SK-N-SH (cell line): ENCODE results near the gene PNO1.

ENCODE experiments used
- EP300 ChIP-seq, 2 experiments: IDR thresholded peaks; 2 replicates each; pipeline versions ENCODE4 v1.4.0 to v1.6.1; 2012; ENCODE audit warnings: borderline replicate concordance in 1 of 2, low read depth in 1 of 2, low read length in 1 of 2
- EZH2phosphoT487 ChIP-seq: fragments of 200-600 bp; sonication (generic); IDR thresholded peaks from 2 replicates; pipeline ENCODE4 v1.6.1; 2017; ENCODE audit warnings: low read depth, mixed run types, mild to moderate bottlenecking, antibody characterized with exemption, moderate library complexity, borderline replicate concordance
- GABPA ChIP-seq: IDR thresholded peaks from 2 replicates; pipeline ENCODE4 v1.4.0; 2012; ENCODE audit warnings: low read depth, mild to moderate bottlenecking
- GATA2 ChIP-seq: sonication (generic); formaldehyde crosslinking; IDR thresholded peaks from 2 replicates; pipeline ENCODE4 v1.5.0; 2020; ENCODE audit warnings: mild to moderate bottlenecking, missing genetic modification reagents
- JUND ChIP-seq: IDR thresholded peaks from 2 replicates; pipeline ENCODE4 v1.4.0; 2012
- POLR2AphosphoS5 ChIP-seq: IDR thresholded peaks from 2 replicates; pipeline ENCODE4 v1.6.1; 2012; ENCODE audit warnings: low read depth, low read length
- RCOR1 ChIP-seq: fragments of 150-350 bp; IDR thresholded peaks from 2 replicates; pipeline ENCODE4 v1.6.1; 2017; ENCODE audit warnings: antibody characterized with exemption, low read length
- SIN3A ChIP-seq: IDR thresholded peaks from 2 replicates; pipeline ENCODE4 v1.6.1; 2012; ENCODE audit warnings: low read depth, mild to moderate bottlenecking, low read length, moderate library complexity, borderline replicate concordance
- SMC3 ChIP-seq: IDR thresholded peaks from 2 replicates; pipeline ENCODE4 v1.6.1; 2012; ENCODE audit warnings: low read depth, low read length, improper control_type of control experiment
- TAF1 ChIP-seq: IDR thresholded peaks from 2 replicates; pipeline ENCODE4 v1.6.1; 2012; ENCODE audit warnings: low read depth, mild to moderate bottlenecking, low read length, moderate library complexity, borderline replicate concordance
- TF ChIP-seq, protein P1 (sequence below): fragments of 200-600 bp; sonication (generic); IDR thresholded peaks from 2 replicates; pipeline ENCODE4 v1.6.1; 2017; ENCODE audit warnings: antibody characterized with exemption, mild to moderate bottlenecking, moderate library complexity
- TF ChIP-seq, protein P2 (sequence below): IDR thresholded peaks from 2 replicates; pipeline ENCODE4 v1.4.0; 2012; ENCODE audit warnings: low read depth
- TF ChIP-seq, protein P3 (sequence below): IDR thresholded peaks from 2 replicates; pipeline ENCODE4 v1.4.0; 2012; ENCODE audit warnings: low read depth, borderline replicate concordance
- TF ChIP-seq, protein P4 (sequence below): fragments of 150-350 bp; IDR thresholded peaks from 2 replicates; pipeline ENCODE4 v1.6.1; 2017; ENCODE audit warnings: antibody characterized with exemption, low read length, low read depth, borderline replicate concordance

DNA sequence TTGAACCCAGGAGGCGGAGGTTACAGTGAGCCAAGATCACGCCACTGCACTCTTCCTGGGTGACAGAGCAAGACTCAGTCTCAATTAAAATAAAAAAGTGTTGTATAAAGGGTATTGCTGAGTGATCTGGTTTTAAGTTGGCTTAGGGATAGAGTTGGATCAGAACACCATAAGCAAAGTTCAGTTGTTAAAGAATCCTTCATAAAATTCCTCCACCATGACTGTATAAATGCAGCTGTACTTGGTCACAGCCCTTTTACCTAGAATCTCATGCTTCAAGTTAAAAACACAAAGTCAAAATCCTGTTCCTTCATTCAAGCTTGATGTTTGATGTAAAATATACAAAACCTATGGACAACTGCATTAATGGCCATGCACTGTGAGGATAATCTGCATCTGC lies 33.4 kb upstream of the PNO1 start:
- TF ChIP-seq, protein P1, sequence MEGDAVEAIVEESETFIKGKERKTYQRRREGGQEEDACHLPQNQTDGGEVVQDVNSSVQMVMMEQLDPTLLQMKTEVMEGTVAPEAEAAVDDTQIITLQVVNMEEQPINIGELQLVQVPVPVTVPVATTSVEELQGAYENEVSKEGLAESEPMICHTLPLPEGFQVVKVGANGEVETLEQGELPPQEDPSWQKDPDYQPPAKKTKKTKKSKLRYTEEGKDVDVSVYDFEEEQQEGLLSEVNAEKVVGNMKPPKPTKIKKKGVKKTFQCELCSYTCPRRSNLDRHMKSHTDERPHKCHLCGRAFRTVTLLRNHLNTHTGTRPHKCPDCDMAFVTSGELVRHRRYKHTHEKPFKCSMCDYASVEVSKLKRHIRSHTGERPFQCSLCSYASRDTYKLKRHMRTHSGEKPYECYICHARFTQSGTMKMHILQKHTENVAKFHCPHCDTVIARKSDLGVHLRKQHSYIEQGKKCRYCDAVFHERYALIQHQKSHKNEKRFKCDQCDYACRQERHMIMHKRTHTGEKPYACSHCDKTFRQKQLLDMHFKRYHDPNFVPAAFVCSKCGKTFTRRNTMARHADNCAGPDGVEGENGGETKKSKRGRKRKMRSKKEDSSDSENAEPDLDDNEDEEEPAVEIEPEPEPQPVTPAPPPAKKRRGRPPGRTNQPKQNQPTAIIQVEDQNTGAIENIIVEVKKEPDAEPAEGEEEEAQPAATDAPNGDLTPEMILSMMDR = no peak
- TF ChIP-seq GABPA (no peak), GATA2 (CRISPR knock-in tag) (no peak), SIN3A (no peak), JUND (no peak), TAF1 (no peak), POLR2AphosphoS5 (no peak), SMC3 (no peak), RCOR1 (no peak), EP300 (IDR thresholded peaks at IDR 0.05; ENCODE audit: borderline replicate concordance in 1 of 2, low read depth in 1 of 2, low read length in 1 of 2) (no peak), EZH2phosphoT487 (no peak)
- TF ChIP-seq, protein P2, sequence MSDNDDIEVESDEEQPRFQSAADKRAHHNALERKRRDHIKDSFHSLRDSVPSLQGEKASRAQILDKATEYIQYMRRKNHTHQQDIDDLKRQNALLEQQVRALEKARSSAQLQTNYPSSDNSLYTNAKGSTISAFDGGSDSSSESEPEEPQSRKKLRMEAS = no peak
- TF ChIP-seq, protein P3, sequence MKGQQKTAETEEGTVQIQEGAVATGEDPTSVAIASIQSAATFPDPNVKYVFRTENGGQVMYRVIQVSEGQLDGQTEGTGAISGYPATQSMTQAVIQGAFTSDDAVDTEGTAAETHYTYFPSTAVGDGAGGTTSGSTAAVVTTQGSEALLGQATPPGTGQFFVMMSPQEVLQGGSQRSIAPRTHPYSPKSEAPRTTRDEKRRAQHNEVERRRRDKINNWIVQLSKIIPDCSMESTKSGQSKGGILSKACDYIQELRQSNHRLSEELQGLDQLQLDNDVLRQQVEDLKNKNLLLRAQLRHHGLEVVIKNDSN = no peak
- TF ChIP-seq, protein P4, sequence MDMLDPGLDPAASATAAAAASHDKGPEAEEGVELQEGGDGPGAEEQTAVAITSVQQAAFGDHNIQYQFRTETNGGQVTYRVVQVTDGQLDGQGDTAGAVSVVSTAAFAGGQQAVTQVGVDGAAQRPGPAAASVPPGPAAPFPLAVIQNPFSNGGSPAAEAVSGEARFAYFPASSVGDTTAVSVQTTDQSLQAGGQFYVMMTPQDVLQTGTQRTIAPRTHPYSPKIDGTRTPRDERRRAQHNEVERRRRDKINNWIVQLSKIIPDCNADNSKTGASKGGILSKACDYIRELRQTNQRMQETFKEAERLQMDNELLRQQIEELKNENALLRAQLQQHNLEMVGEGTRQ = no peak
